ENCODE measurements around the gene VEGFA. TPM values are rescaled to one million over a fixed set of nuclear protein-coding genes. Genes with fewer than 3 reads are reported as not detected.

Gene VEGFA
- total and polyA plus RNA-seq, 4 donors, result 45.8 to 74.3 (median 61.8) TPM

- DNase-seq (ENCODE audit: low read depth in 4 of 6, low spot score in 6 of 6), result no peak
- Histone ChIP-seq H3K4me3 (ENCODE audit: low read depth, low read length) (no peak overlapping the region), H3K27ac (ENCODE audit: low read depth, low read length) (no peak overlapping the region), H3K27me3 (ENCODE audit: control insufficient read depth, insufficient read depth, low read length) (no peaks in the 10 kb centered on the region), H3K9me3 (ENCODE audit: control insufficient read depth, insufficient read depth, low read length) (no peaks in the 10 kb centered on the region), H3K36me3 (ENCODE audit: control insufficient read depth, insufficient read depth, low read length) (no peaks in the 10 kb centered on the region), H3K4me1 (ENCODE audit: control insufficient read depth, insufficient read depth, low read length) (no peaks in the 10 kb centered on the region)
- 77% methylated on average over 11 of the region's 11 CpGs for WGBS (ENCODE audit: insufficient coverage)
These were observed 37.4 kb downstream of the VEGFA start for GRCh38 chr6:43807228-43808061.

- no peak for DNase-seq (ENCODE audit: low read depth in 4 of 6, low spot score in 6 of 6)
- WGBS (ENCODE audit: insufficient coverage), result no CpG with 5 or more reads among the region's 7 CpGs
- Histone ChIP-seq H3K4me3 (ENCODE audit: low read depth, low read length) (no peak overlapping the region), H3K9me3 (ENCODE audit: control insufficient read depth, insufficient read depth, low read length) (no peaks in the 10 kb centered on the region), H3K27me3 (ENCODE audit: control insufficient read depth, insufficient read depth, low read length) (no peaks in the 10 kb centered on the region), H3K36me3 (ENCODE audit: control insufficient read depth, insufficient read depth, low read length) (no peaks in the 10 kb centered on the region), H3K27ac (ENCODE audit: low read depth, low read length) (no peak overlapping the region), H3K4me1 (ENCODE audit: control insufficient read depth, insufficient read depth, low read length) (no peaks in the 10 kb centered on the region)
These were observed 38.4 kb downstream of the VEGFA start for GRCh38 chr6:43808412-43808811.

- no peaks in the 10 kb centered on the region for H3K9me3 ChIP-seq (ENCODE audit: control insufficient read depth, insufficient read depth, low read length)
- H3K4me1 ChIP-seq (ENCODE audit: control insufficient read depth, insufficient read depth, low read length), result no peaks in the 10 kb centered on the region
- no peak for DNase-seq (ENCODE audit: low read depth in 4 of 6, low spot score in 6 of 6)
- no peaks in the 10 kb centered on the region for H3K27me3 ChIP-seq (ENCODE audit: control insufficient read depth, insufficient read depth, low read length)
- WGBS (ENCODE audit: insufficient coverage), result 76% methylated on average over 10 of the region's 14 CpGs
- no peaks in the 10 kb centered on the region for H3K36me3 ChIP-seq (ENCODE audit: control insufficient read depth, insufficient read depth, low read length)
- no peak overlapping the region for H3K4me3 ChIP-seq (ENCODE audit: low read depth, low read length)
- H3K27ac ChIP-seq (ENCODE audit: low read depth, low read length), result no peak overlapping the region
These were observed 39.6 kb downstream of the VEGFA start for GRCh38 chr6:43809417-43810305.

GRCh38 chr6:43810965-43811732, 41.1 kb downstream of the VEGFA start:
- no peak overlapping the region for H3K27ac ChIP-seq (ENCODE audit: low read depth, low read length)
- no peaks in the 10 kb centered on the region for H3K4me1 ChIP-seq (ENCODE audit: control insufficient read depth, insufficient read depth, low read length)
- no peaks in the 10 kb centered on the region for H3K36me3 ChIP-seq (ENCODE audit: control insufficient read depth, insufficient read depth, low read length)
- WGBS (ENCODE audit: insufficient coverage), result no CpG with 5 or more reads among the region's 6 CpGs
- no peaks in the 10 kb centered on the region for H3K9me3 ChIP-seq (ENCODE audit: control insufficient read depth, insufficient read depth, low read length)
- DNase-seq (ENCODE audit: low read depth in 4 of 6, low spot score in 6 of 6), result no peak
- H3K4me3 ChIP-seq (ENCODE audit: low read depth, low read length), result no peak overlapping the region
- no peaks in the 10 kb centered on the region for H3K27me3 ChIP-seq (ENCODE audit: control insufficient read depth, insufficient read depth, low read length)

GRCh38 chr6:43811733-43812099, 41.7 kb downstream of the VEGFA start:
- Histone ChIP-seq H3K9me3 (ENCODE audit: control insufficient read depth, insufficient read depth, low read length) (no peaks in the 10 kb centered on the region), H3K27me3 (ENCODE audit: control insufficient read depth, insufficient read depth, low read length) (no peaks in the 10 kb centered on the region), H3K4me3 (ENCODE audit: low read depth, low read length) (no peak overlapping the region), H3K4me1 (ENCODE audit: control insufficient read depth, insufficient read depth, low read length) (no peaks in the 10 kb centered on the region), H3K27ac (ENCODE audit: low read depth, low read length) (no peak overlapping the region), H3K36me3 (ENCODE audit: control insufficient read depth, insufficient read depth, low read length) (no peaks in the 10 kb centered on the region)
- 100% methylated on average over 2 of the region's 2 CpGs for WGBS (ENCODE audit: insufficient coverage)
- no peak for DNase-seq (ENCODE audit: low read depth in 4 of 6, low spot score in 6 of 6)

- Histone ChIP-seq H3K36me3 (ENCODE audit: control insufficient read depth, insufficient read depth, low read length) (no peaks in the 10 kb centered on the region), H3K27me3 (ENCODE audit: control insufficient read depth, insufficient read depth, low read length) (no peaks in the 10 kb centered on the region), H3K9me3 (ENCODE audit: control insufficient read depth, insufficient read depth, low read length) (no peaks in the 10 kb centered on the region), H3K4me3 (ENCODE audit: low read depth, low read length) (no peak overlapping the region), H3K27ac (ENCODE audit: low read depth, low read length) (no peak overlapping the region), H3K4me1 (ENCODE audit: control insufficient read depth, insufficient read depth, low read length) (no peaks in the 10 kb centered on the region)
- DNase-seq (ENCODE audit: low read depth in 4 of 6, low spot score in 6 of 6), result no peak
- WGBS (ENCODE audit: insufficient coverage), result 66% methylated on average over 7 of the region's 8 CpGs
These were observed 43.0 kb downstream of the VEGFA start for GRCh38 chr6:43812850-43813578.

- Histone ChIP-seq H3K4me3 (ENCODE audit: low read depth, low read length) (no peak overlapping the region), H3K36me3 (ENCODE audit: control insufficient read depth, insufficient read depth, low read length) (no peaks in the 10 kb centered on the region), H3K27ac (ENCODE audit: low read depth, low read length) (no peak overlapping the region), H3K9me3 (ENCODE audit: control insufficient read depth, insufficient read depth, low read length) (no peaks in the 10 kb centered on the region), H3K4me1 (ENCODE audit: control insufficient read depth, insufficient read depth, low read length) (no peaks in the 10 kb centered on the region), H3K27me3 (ENCODE audit: control insufficient read depth, insufficient read depth, low read length) (no peaks in the 10 kb centered on the region)
- WGBS (ENCODE audit: insufficient coverage), result 86% methylated on average over 1 of the region's 1 CpG
- no peak for DNase-seq (ENCODE audit: low read depth in 4 of 6, low spot score in 6 of 6)
These were observed 44.1 kb downstream of the VEGFA start for GRCh38 chr6:43814111-43814510.

GRCh38 chr6:43814865-43815264, 44.9 kb downstream of the VEGFA start:
- 50% methylated on average over 2 of the region's 2 CpGs for WGBS (ENCODE audit: insufficient coverage)
- Histone ChIP-seq H3K27me3 (ENCODE audit: control insufficient read depth, insufficient read depth, low read length) (no peaks in the 10 kb centered on the region), H3K9me3 (ENCODE audit: control insufficient read depth, insufficient read depth, low read length) (no peaks in the 10 kb centered on the region), H3K4me3 (ENCODE audit: low read depth, low read length) (no peak overlapping the region), H3K27ac (ENCODE audit: low read depth, low read length) (no peak overlapping the region), H3K4me1 (ENCODE audit: control insufficient read depth, insufficient read depth, low read length) (no peaks in the 10 kb centered on the region), H3K36me3 (ENCODE audit: control insufficient read depth, insufficient read depth, low read length) (no peaks in the 10 kb centered on the region)
- DNase-seq (ENCODE audit: low read depth in 4 of 6, low spot score in 6 of 6), result no peak

- WGBS (ENCODE audit: insufficient coverage), result 70% methylated on average over 4 of the region's 4 CpGs
- Histone ChIP-seq H3K4me3 (ENCODE audit: low read depth, low read length) (no peak overlapping the region), H3K9me3 (ENCODE audit: control insufficient read depth, insufficient read depth, low read length) (no peaks in the 10 kb centered on the region), H3K36me3 (ENCODE audit: control insufficient read depth, insufficient read depth, low read length) (no peaks in the 10 kb centered on the region), H3K27ac (ENCODE audit: low read depth, low read length) (no peak overlapping the region), H3K27me3 (ENCODE audit: control insufficient read depth, insufficient read depth, low read length) (no peaks in the 10 kb centered on the region), H3K4me1 (ENCODE audit: control insufficient read depth, insufficient read depth, low read length) (no peaks in the 10 kb centered on the region)
- DNase-seq (ENCODE audit: low read depth in 4 of 6, low spot score in 6 of 6), result no peak
These were observed 47.2 kb downstream of the VEGFA start for GRCh38 chr6:43817192-43817591.

Data from spinal cord (tissue), 10 donors.